Gastroesophageal sphincter (tissue), 4 donors: Measurements from ENCODE around the gene CARD11. TPM values are rescaled to one million over a fixed set of nuclear protein-coding genes. Genes with fewer than 3 reads are reported as not detected.

Experiments
- ATAC-seq: fragments of 150-250 bp; one replicate; pipeline ENCODE4 v1.9.1; 2016; ENCODE audit warnings: mild to moderate bottlenecking, moderate library complexity
- H3K27ac ChIP-seq, 4 donors: fragments of 200-600 bp; sonication (generic) in 3 of 4; 1 replicate in 3 of 4; 2 replicates in 1 of 4; pipeline ENCODE4 v1.5.1; 2016 to 2019
- H3K27me3 ChIP-seq: fragments of 200-600 bp; sonication (generic); one replicate; pipeline ENCODE4 v1.5.1; 2019
- H3K36me3 ChIP-seq, 2 donors: fragments of 200-600 bp; sonication (generic); one replicate each; pipeline ENCODE4 v1.5.1; 2019; ENCODE audit warnings: control low read depth in 1 of 2
- H3K4me1 ChIP-seq, 3 donors: fragments of 200-600 bp; sonication (generic); 1 replicate in 2 of 3; 2 replicates in 1 of 3; pipeline ENCODE4 v1.5.1; 2016 to 2019; ENCODE audit warnings: control low read depth in 2 of 3
- H3K4me3 ChIP-seq, 2 donors: fragments of 200-600 bp; sonication (generic); one replicate each; pipeline ENCODE4 v1.5.1; 2019; ENCODE audit warnings: mild to moderate bottlenecking in 1 of 2, moderate library complexity in 1 of 2
- H3K9me3 ChIP-seq, 3 donors: fragments of 200-600 bp; sonication (generic); one replicate each; pipeline ENCODE4 v1.5.1; 2017 to 2019; ENCODE audit warnings: control low read depth in 2 of 3
- EP300 ChIP-seq: sonication (generic); formaldehyde crosslinking; IDR thresholded peaks from one replicate; pipeline ENCODE4 v1.6.1; 2017; ENCODE audit warnings: antibody characterized with exemption, mild to moderate bottlenecking
- POLR2A ChIP-seq, 2 donors: fragments of 450-650 bp; IDR thresholded peaks; one replicate each; pipeline ENCODE4 v1.6.1; 2017; ENCODE audit warnings: antibody characterized with exemption in 2 of 2, mild to moderate bottlenecking in 2 of 2, moderate library complexity in 1 of 2
- POLR2AphosphoS5 ChIP-seq: sonication (generic); formaldehyde crosslinking; IDR thresholded peaks from one replicate; pipeline ENCODE4 v1.6.1; 2017; ENCODE audit warnings: antibody characterized with exemption
- WGBS, 2 donors: methylation state at CpG; one replicate each; pipeline ENCODE4 v1.1.5; 2018; ENCODE audit warnings: low coverage in 1 of 2; 5-methylcytosine and 5-hydroxymethylcytosine counted together
- total RNA-seq, 4 donors: library from RNA; depleted of rRNA; stranded (reverse); fragments of >200 nt; gene quantifications; one replicate each; pipeline ENCODE4 v1.1.0, GENCODE V29; 2016
- TF ChIP-seq, protein P1 (sequence below), 4 experiments: fragments of 200-600 bp in 2 of 4; fragments of 450-650 bp in 2 of 4; sonication (generic) in 1 of 4; IDR thresholded peaks; one replicate each; pipeline ENCODE4 v1.5.1; 2017 to 2019; ENCODE audit warnings: antibody characterized with exemption in 4 of 4, mild to moderate bottlenecking in 2 of 4, moderate library complexity in 2 of 4

The CARD11 gene
- total RNA-seq, 4 donors from 2014 or later, result 0.27 to 0.67 (median 0.45) TPM

DNA sequence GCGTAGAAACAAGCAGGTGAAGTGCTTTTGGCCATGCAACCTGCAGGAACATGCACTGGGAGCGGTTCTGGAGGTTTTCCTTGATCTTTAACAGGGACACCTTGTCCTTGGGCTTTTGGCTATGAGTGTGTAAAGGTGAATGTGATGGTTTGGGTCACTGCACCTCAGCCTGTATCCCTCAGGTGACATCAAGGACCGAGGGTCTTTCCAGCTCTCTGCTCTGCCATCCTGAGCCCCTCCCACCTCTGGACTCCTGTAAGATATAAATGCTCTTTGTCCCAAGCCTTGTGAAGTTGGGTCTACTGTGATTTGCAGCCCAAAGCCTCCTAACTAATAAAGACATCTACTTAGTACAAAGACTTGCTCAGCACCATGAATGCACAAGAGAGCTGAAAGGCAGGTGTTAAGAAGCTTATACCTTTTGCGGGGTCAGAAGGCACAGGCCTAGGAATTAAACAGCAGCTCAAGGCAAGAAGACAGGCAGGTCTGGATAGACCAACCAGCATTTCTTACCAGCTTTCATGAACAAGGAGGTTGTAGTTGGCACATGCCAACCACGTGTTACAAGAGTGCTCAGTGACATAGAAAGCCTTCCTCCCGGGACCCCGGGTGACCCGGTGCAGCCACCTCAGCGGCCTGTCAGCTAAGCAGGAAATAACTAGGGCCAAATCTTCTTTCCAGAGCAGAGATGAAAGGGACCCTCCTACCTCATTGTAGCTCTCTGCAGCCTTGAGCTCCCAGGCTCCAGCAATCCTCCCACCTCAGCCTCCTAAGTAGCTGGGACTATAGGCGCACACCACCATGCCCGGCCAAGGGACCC, 89.9 kb downstream of the CARD11 start:
- Histone ChIP-seq H3K27me3 (peaks cover 28% of the 10 kb centered on the region), H3K4me1 (no peaks in the 10 kb centered on the region), H3K36me3 (no peaks in the 10 kb centered on the region), H3K27ac (no peak overlapping the region), H3K4me3 (no peak overlapping the region), H3K9me3 (peaks cover 0 to 21% (median 0%) of the 10 kb centered on the region in 3 donors)
- 68 to 76% methylated on average over 4 of the region's 11 CpGs for WGBS, 2 donors
- no peak for ATAC-seq
- TF ChIP-seq, protein P1, sequence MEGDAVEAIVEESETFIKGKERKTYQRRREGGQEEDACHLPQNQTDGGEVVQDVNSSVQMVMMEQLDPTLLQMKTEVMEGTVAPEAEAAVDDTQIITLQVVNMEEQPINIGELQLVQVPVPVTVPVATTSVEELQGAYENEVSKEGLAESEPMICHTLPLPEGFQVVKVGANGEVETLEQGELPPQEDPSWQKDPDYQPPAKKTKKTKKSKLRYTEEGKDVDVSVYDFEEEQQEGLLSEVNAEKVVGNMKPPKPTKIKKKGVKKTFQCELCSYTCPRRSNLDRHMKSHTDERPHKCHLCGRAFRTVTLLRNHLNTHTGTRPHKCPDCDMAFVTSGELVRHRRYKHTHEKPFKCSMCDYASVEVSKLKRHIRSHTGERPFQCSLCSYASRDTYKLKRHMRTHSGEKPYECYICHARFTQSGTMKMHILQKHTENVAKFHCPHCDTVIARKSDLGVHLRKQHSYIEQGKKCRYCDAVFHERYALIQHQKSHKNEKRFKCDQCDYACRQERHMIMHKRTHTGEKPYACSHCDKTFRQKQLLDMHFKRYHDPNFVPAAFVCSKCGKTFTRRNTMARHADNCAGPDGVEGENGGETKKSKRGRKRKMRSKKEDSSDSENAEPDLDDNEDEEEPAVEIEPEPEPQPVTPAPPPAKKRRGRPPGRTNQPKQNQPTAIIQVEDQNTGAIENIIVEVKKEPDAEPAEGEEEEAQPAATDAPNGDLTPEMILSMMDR (IDR thresholded peaks at IDR 0.05), result no peak
- no peak for TF ChIP-seq POLR2AphosphoS5

- TF ChIP-seq POLR2A (IDR thresholded peaks at IDR 0.05) (no peak), POLR2AphosphoS5 (no peak), EP300 (no peak)
- TF ChIP-seq, protein P1 (IDR thresholded peaks at IDR 0.05), result no peak
- 49 to 63% methylated on average over 5 of the region's 5 CpGs for WGBS, 2 donors
- H3K4me3 ChIP-seq, result no peak overlapping the region
Observed at GRCh38 chr7:2953099-2953498, 90.6 kb downstream of the CARD11 start.

DNA sequence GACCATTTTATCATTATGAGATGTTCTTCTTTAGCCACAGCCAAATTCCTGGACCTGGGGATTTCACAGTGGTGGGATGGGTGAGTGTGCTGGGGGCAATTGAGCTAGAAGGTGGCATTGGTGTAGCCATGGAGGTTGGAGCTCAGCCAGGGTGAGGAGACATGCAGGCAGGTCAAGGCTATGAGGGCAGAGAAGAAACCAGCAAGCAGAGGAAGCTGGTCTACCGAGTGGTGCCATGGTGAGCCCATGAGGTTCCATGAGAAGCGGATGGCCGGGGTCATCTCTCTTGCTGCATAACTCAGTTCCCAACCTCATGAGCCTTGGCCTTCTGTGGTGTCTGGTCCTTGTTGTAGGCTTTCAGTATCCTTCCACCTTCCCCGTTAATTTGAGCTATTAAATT, 91.4 kb downstream of the CARD11 start:
- no peak overlapping the region for H3K27ac ChIP-seq
- no peak for TF ChIP-seq POLR2A (IDR thresholded peaks at IDR 0.05)
- TF ChIP-seq EP300, result no peak
- TF ChIP-seq, protein P1 (IDR thresholded peaks at IDR 0.05), result no peak
- no peak for TF ChIP-seq POLR2AphosphoS5
- H3K36me3 ChIP-seq, result no peaks in the 10 kb centered on the region
- ATAC-seq, result no peak
- peaks cover 0 to 25% (median 0%) of the 10 kb centered on the region in 3 donors for H3K9me3 ChIP-seq
- H3K4me1 ChIP-seq, result no peaks in the 10 kb centered on the region
- no peak overlapping the region for H3K4me3 ChIP-seq
- WGBS, 2 donors, result 90% methylated on average over 4 of the region's 4 CpGs; no CpG with 5 or more reads in 1 of the 2 donors
- H3K27me3 ChIP-seq, result peaks cover 23% of the 10 kb centered on the region

More at GRCh38 chr7:2953099-2953498, 90.6 kb downstream of the CARD11 start:
- Histone ChIP-seq H3K9me3 (peaks cover 0 to 25% (median 0%) of the 10 kb centered on the region in 3 donors), H3K36me3 (no peaks in the 10 kb centered on the region), H3K27ac (no peak overlapping the region), H3K4me1 (no peaks in the 10 kb centered on the region), H3K27me3 (peaks cover 23% of the 10 kb centered on the region)
- no peak for ATAC-seq

GRCh38 chr7:2950578-2950977, 93.1 kb downstream of the CARD11 start:
- no peaks in the 10 kb centered on the region for H3K36me3 ChIP-seq
- peaks cover 0 to 25% (median 0%) of the 10 kb centered on the region in 3 donors for H3K9me3 ChIP-seq
- ATAC-seq, result no peak

More at GRCh38 chr7:2950578-2950977, 93.1 kb downstream of the CARD11 start:
- Histone ChIP-seq H3K4me3 (no peak overlapping the region), H3K4me1 (no peaks in the 10 kb centered on the region), H3K27ac (no peak overlapping the region), H3K27me3 (peaks cover 16% of the 10 kb centered on the region)
- TF ChIP-seq EP300 (no peak), POLR2A (IDR thresholded peaks at IDR 0.05) (no peak), POLR2AphosphoS5 (no peak)
- TF ChIP-seq, protein P1 (IDR thresholded peaks at IDR 0.05), result no peak
